M059J (cell line): ENCODE data around the gene WDR49. TPM values are rescaled to one million over a fixed set of nuclear protein-coding genes. Genes with fewer than 3 reads are reported as not detected.

ENCODE experiments used
- total RNA-seq: library from RNA; depleted of rRNA; stranded (reverse); fragments of >200 nt; shearing (Covaris generic); gene quantifications from 2 replicates; pipeline ENCODE4 v1.2.3, GENCODE V29; 2014; rRNA removed

The WDR49 gene
- total RNA-seq, 1 experiment from 2014 or later = not detected

Other genes starting within 250 kb of the WDR49 start
- not detected in 2 replicates for gene SERPINI2, start 179.9 kb downstream of the WDR49 start, total RNA-seq
- gene PDCD10, start 81.0 kb upstream of the WDR49 start, total RNA-seq = 97.1 and 140 TPM in 2 replicates
- gene SERPINI1, start 81.8 kb upstream of the WDR49 start, total RNA-seq = 3.2 and 4.4 TPM in 2 replicates